ENCODE measurements around the gene NEURL1.

DNA sequence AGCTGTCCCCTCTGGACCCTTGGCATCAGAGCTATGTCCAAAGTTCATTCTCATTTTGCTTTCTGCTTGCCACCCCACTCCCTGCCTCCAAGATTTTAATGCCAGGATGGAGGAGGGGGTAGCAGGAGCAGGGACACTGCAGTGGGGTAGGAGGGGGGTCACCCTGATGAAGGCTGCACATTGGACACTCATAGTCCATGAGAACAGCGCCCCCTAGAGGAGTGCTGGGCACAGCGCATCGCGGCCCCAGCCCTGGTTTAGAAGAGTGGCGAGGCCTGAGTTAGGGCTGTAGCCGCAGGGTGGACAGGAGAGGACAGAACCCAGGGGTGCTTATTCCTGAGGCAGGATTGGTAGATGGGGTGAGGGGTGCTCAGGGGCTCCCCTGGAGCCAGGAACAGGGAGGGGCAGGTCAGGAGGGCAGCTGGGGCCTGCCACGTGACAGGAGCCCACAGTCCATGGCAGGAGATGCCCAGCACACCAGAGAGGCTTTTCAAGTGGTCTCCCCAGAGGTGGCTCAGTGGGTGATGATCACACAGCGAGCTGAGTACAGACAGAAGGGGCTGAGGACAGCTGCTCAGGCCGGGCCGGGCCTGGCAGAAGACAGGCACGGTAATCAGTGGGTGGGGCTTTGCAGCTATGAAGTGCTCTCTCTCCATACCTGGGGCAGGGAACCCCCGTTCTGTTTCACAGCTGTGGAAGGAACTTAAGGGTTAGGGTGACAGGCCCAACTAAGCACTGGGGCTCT is 71.4 kb downstream of the NEURL1 start:
- TF ChIP-seq POLR2A (IDR thresholded peaks at IDR 0.05; ENCODE audit: low read length) = no peak
- no peak for TF ChIP-seq GATA1 (IDR thresholded peaks at IDR 0.05; ENCODE audit: low read depth, low read length)

All from erythroblast (primary cell).